ENCODE data around the gene KCTD15.

KCTD15 gene

GRCh38 chr19:33802001-33802400, 5.3 kb downstream of the KCTD15 start:
- TF ChIP-seq CTCF (IDR thresholded peaks at IDR 0.05; ENCODE audit: control insufficient read depth, extremely low read depth, insufficient read depth), result no peak
- DNase-seq (ENCODE audit: low read depth), result no peak
- H3K4me3 ChIP-seq (ENCODE audit: low read depth, low read length), result no peak overlapping the region

GRCh38 chr19:33802801-33803200, 6.1 kb downstream of the KCTD15 start:
- DNase-seq (ENCODE audit: low read depth), result no peak

GRCh38 chr19:33803383-33803782, 6.7 kb downstream of the KCTD15 start:
- H3K4me3 ChIP-seq (ENCODE audit: low read depth, low read length), result no peak overlapping the region
- no peak for TF ChIP-seq CTCF (IDR thresholded peaks at IDR 0.05; ENCODE audit: control insufficient read depth, extremely low read depth, insufficient read depth)
- no peak for DNase-seq (ENCODE audit: low read depth)

More at GRCh38 chr19:33802801-33803200, 6.1 kb downstream of the KCTD15 start:
- TF ChIP-seq CTCF (IDR thresholded peaks at IDR 0.05; ENCODE audit: control insufficient read depth, extremely low read depth, insufficient read depth), result no peak
- H3K4me3 ChIP-seq (ENCODE audit: low read depth, low read length), result no peak overlapping the region

GRCh38 chr19:33804021-33804799, 7.5 kb downstream of the KCTD15 start:
- no peak for TF ChIP-seq CTCF (IDR thresholded peaks at IDR 0.05; ENCODE audit: control insufficient read depth, extremely low read depth, insufficient read depth)
- DNase-seq (ENCODE audit: low read depth), result peak; percentile 31
- H3K4me3 ChIP-seq (ENCODE audit: low read depth, low read length), result no peak overlapping the region

- no peak for DNase-seq (ENCODE audit: low read depth)
- no peak for TF ChIP-seq CTCF (IDR thresholded peaks at IDR 0.05; ENCODE audit: control insufficient read depth, extremely low read depth, insufficient read depth)
- H3K4me3 ChIP-seq (ENCODE audit: low read depth, low read length), result no peak overlapping the region
These were observed 8.6 kb downstream of the KCTD15 start for GRCh38 chr19:33805313-33805712.

- no peak for DNase-seq (ENCODE audit: low read depth)
- no peak overlapping the region for H3K4me3 ChIP-seq (ENCODE audit: low read depth, low read length)
- TF ChIP-seq CTCF (IDR thresholded peaks at IDR 0.05; ENCODE audit: control insufficient read depth, extremely low read depth, insufficient read depth), result no peak
These were observed 9.3 kb downstream of the KCTD15 start for GRCh38 chr19:33805840-33806433.

Measured in LNCaP clone FGC (cell line).